ENCODE results near the gene EMP2. TPM values are rescaled to one million over a fixed set of nuclear protein-coding genes. Genes with fewer than 3 reads are reported as not detected.
"Not testable (repeated sequence)": the region's sequence is repeated elsewhere in the genome, so short reads cannot be mapped to it uniquely, and the experiment has no call there.

EMP2 gene
- total RNA-seq, 2 donors from 2014 or later = 19.0 to 20.7 TPM

GRCh38 chr16:10562361-10562899 lies 18.0 kb downstream of the EMP2 start:
- H3K9me3 ChIP-seq (ENCODE audit: control insufficient read depth, low read length) = peaks cover 20% of the 10 kb centered on the region
- no peak overlapping the region for H3K9ac ChIP-seq (ENCODE audit: extremely low read depth, low read length, poor library complexity, severe bottlenecking)
- no peak for TF ChIP-seq CTCF (conservative IDR thresholded peaks at IDR 0.05)
- H3K4me3 ChIP-seq (ENCODE audit: low read length) = no peak overlapping the region
- no peaks in the 10 kb centered on the region for H3K36me3 ChIP-seq (ENCODE audit: control insufficient read depth, insufficient read depth, low read length)
- no peaks in the 10 kb centered on the region for H3K27me3 ChIP-seq (ENCODE audit: control insufficient read depth, insufficient read depth, low read length, poor library complexity, severe bottlenecking)
- H3K9me3 Mint-ChIP-seq = peaks cover 37% of the 10 kb centered on the region
- H3K36me3 Mint-ChIP-seq (ENCODE audit: low read depth) = peaks cover 15% of the 10 kb centered on the region
- no peak overlapping the region for H3K4me3 Mint-ChIP-seq
- DNase-seq = no peak
- H3K27ac ChIP-seq (ENCODE audit: low read depth, low read length) = no peak overlapping the region
- H3K27me3 Mint-ChIP-seq (ENCODE audit: insufficient read depth) = peaks cover 4% of the 10 kb centered on the region
- H3K4me1 Mint-ChIP-seq = no peaks in the 10 kb centered on the region
- H3K4me1 ChIP-seq (ENCODE audit: control insufficient read depth, insufficient read depth, low read length) = no peaks in the 10 kb centered on the region
- no peak overlapping the region for H3K27ac Mint-ChIP-seq

GRCh38 chr16:10561425-10561824 lies 19.0 kb downstream of the EMP2 start:
- peaks cover 37% of the 10 kb centered on the region for H3K9me3 Mint-ChIP-seq
- no peak overlapping the region for H3K4me3 Mint-ChIP-seq
- peaks cover 4% of the 10 kb centered on the region for H3K27me3 Mint-ChIP-seq (ENCODE audit: insufficient read depth)
- peaks cover 20% of the 10 kb centered on the region for H3K9me3 ChIP-seq (ENCODE audit: control insufficient read depth, low read length)
- no peaks in the 10 kb centered on the region for H3K27me3 ChIP-seq (ENCODE audit: control insufficient read depth, insufficient read depth, low read length, poor library complexity, severe bottlenecking)
- no peaks in the 10 kb centered on the region for H3K4me1 ChIP-seq (ENCODE audit: control insufficient read depth, insufficient read depth, low read length)
- peaks cover 15% of the 10 kb centered on the region for H3K36me3 Mint-ChIP-seq (ENCODE audit: low read depth)
- H3K9ac ChIP-seq (ENCODE audit: extremely low read depth, low read length, poor library complexity, severe bottlenecking) = no peak overlapping the region
- no peak overlapping the region for H3K27ac ChIP-seq (ENCODE audit: low read depth, low read length)
- no peak for DNase-seq
- WGBS, 2 experiments (ENCODE audit: insufficient coverage in 1 of 2, insufficient read length in 1 of 2) = 95 to 100% methylated on average over 3 of the region's 3 CpGs
- TF ChIP-seq CTCF (conservative IDR thresholded peaks at IDR 0.05) = no peak
- no peaks in the 10 kb centered on the region for H3K36me3 ChIP-seq (ENCODE audit: control insufficient read depth, insufficient read depth, low read length)
- H3K4me1 Mint-ChIP-seq = no peaks in the 10 kb centered on the region
- no peak overlapping the region for H3K4me3 ChIP-seq (ENCODE audit: low read length)
- H3K27ac Mint-ChIP-seq = no peak overlapping the region

GRCh38 chr16:10561001-10561400 lies 19.4 kb downstream of the EMP2 start:
- H3K36me3 ChIP-seq (ENCODE audit: control insufficient read depth, insufficient read depth, low read length) = no peaks in the 10 kb centered on the region
- Mint-ChIP-seq H3K27me3 (ENCODE audit: insufficient read depth) (peaks cover 4% of the 10 kb centered on the region), H3K9me3 (peaks cover 37% of the 10 kb centered on the region), H3K4me3 (no peak overlapping the region), H3K36me3 (ENCODE audit: low read depth) (peaks cover 15% of the 10 kb centered on the region), H3K4me1 (no peaks in the 10 kb centered on the region), H3K27ac (no peak overlapping the region)
- no peak for TF ChIP-seq CTCF (conservative IDR thresholded peaks at IDR 0.05)
- peaks cover 20% of the 10 kb centered on the region for H3K9me3 ChIP-seq (ENCODE audit: control insufficient read depth, low read length)
- DNase-seq = no peak
- no peak overlapping the region for H3K27ac ChIP-seq (ENCODE audit: low read depth, low read length)
- no peak overlapping the region for H3K4me3 ChIP-seq (ENCODE audit: low read length)
- H3K9ac ChIP-seq (ENCODE audit: extremely low read depth, low read length, poor library complexity, severe bottlenecking) = no peak overlapping the region
- H3K4me1 ChIP-seq (ENCODE audit: control insufficient read depth, insufficient read depth, low read length) = no peaks in the 10 kb centered on the region
- 91 to 93% methylated on average over 3 of the region's 3 CpGs for WGBS, 2 experiments (ENCODE audit: insufficient coverage in 1 of 2, insufficient read length in 1 of 2)
- H3K27me3 ChIP-seq (ENCODE audit: control insufficient read depth, insufficient read depth, low read length, poor library complexity, severe bottlenecking) = no peaks in the 10 kb centered on the region

- Mint-ChIP-seq H3K36me3 (ENCODE audit: low read depth) (peaks cover 10% of the 10 kb centered on the region), H3K9me3 (peaks cover 29% of the 10 kb centered on the region)
- not testable (repeated sequence) for H3K4me3 ChIP-seq (ENCODE audit: low read length); H3K27me3 Mint-ChIP-seq (ENCODE audit: insufficient read depth); H3K27ac ChIP-seq (ENCODE audit: low read depth, low read length); H3K27ac Mint-ChIP-seq; H3K9ac ChIP-seq (ENCODE audit: extremely low read depth, low read length, poor library complexity, severe bottlenecking); H3K27me3 ChIP-seq (ENCODE audit: control insufficient read depth, insufficient read depth, low read length, poor library complexity, severe bottlenecking); DNase-seq; H3K4me3 Mint-ChIP-seq; H3K36me3 ChIP-seq (ENCODE audit: control insufficient read depth, insufficient read depth, low read length); H3K4me1 ChIP-seq (ENCODE audit: control insufficient read depth, insufficient read depth, low read length); H3K4me1 Mint-ChIP-seq
- 94% methylated on average over 3 to 4 of the region's 4 CpGs for WGBS, 2 experiments (ENCODE audit: insufficient coverage in 1 of 2, insufficient read length in 1 of 2)
- H3K9me3 ChIP-seq (ENCODE audit: control insufficient read depth, low read length) = peaks cover 20% of the 10 kb centered on the region
Measured at GRCh38 chr16:10559792-10560191, 20.6 kb downstream of the EMP2 start.
